Gastroesophageal sphincter (tissue), 3 donors: ENCODE data around the gene MTUS2.

ENCODE experiments used
- EP300 ChIP-seq: sonication (generic); formaldehyde crosslinking; IDR thresholded peaks from one replicate; pipeline ENCODE4 v1.6.1; 2017; ENCODE audit warnings: antibody characterized with exemption, mild to moderate bottlenecking
- POLR2A ChIP-seq, 2 donors: fragments of 450-650 bp; IDR thresholded peaks; one replicate each; pipeline ENCODE4 v1.6.1; 2017; ENCODE audit warnings: antibody characterized with exemption in 2 of 2, mild to moderate bottlenecking in 2 of 2, moderate library complexity in 1 of 2
- POLR2AphosphoS5 ChIP-seq: sonication (generic); formaldehyde crosslinking; IDR thresholded peaks from one replicate; pipeline ENCODE4 v1.6.1; 2017; ENCODE audit warnings: antibody characterized with exemption
- TF ChIP-seq, protein P1 (sequence below), 4 experiments: fragments of 200-600 bp in 2 of 4; fragments of 450-650 bp in 2 of 4; sonication (generic) in 1 of 4; IDR thresholded peaks; one replicate each; pipeline ENCODE4 v1.5.1; 2017 to 2019; ENCODE audit warnings: antibody characterized with exemption in 4 of 4, mild to moderate bottlenecking in 2 of 4, moderate library complexity in 2 of 4

DNA sequence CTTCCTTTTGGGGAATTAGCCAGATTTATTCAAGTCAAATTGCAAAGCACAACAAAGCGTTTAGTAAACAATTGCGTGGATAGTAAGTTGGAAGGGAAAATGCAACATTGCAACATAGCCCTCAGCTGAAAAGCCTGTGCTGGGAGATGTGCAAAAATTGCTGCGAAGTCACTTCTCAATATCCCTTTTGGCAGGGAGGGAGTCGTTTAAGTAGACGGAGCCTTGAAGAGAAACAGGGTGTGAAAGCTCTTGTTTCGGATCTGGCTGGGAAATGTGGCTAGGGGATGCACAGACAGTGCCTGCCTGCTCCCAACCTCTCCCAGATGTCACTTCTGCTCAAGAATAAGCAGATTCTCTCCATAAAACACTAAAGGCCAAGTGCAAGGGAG lies 718.5 kb downstream of the MTUS2 start:
- TF ChIP-seq, protein P1, sequence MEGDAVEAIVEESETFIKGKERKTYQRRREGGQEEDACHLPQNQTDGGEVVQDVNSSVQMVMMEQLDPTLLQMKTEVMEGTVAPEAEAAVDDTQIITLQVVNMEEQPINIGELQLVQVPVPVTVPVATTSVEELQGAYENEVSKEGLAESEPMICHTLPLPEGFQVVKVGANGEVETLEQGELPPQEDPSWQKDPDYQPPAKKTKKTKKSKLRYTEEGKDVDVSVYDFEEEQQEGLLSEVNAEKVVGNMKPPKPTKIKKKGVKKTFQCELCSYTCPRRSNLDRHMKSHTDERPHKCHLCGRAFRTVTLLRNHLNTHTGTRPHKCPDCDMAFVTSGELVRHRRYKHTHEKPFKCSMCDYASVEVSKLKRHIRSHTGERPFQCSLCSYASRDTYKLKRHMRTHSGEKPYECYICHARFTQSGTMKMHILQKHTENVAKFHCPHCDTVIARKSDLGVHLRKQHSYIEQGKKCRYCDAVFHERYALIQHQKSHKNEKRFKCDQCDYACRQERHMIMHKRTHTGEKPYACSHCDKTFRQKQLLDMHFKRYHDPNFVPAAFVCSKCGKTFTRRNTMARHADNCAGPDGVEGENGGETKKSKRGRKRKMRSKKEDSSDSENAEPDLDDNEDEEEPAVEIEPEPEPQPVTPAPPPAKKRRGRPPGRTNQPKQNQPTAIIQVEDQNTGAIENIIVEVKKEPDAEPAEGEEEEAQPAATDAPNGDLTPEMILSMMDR (IDR thresholded peaks at IDR 0.05): no peak
- TF ChIP-seq EP300: no peak
- TF ChIP-seq POLR2A (IDR thresholded peaks at IDR 0.05): no peak
- no peak for TF ChIP-seq POLR2AphosphoS5
